Stimulated activated CD4-positive, alpha-beta T cell treated with anti-CD3 and anti-CD28 coated beads, Interleukin-1b, Interleukin-23, amount 100 ng/mL, for 1 hour (primary cell): ENCODE data around the gene GPI.

Source experiments
- DNase-seq, 2 donors: peaks; one replicate each; pipeline ENCODE4 v3.0.0-alpha.2; 2020; ENCODE audit warnings: low read depth in 2 of 2

Gene GPI

DNA sequence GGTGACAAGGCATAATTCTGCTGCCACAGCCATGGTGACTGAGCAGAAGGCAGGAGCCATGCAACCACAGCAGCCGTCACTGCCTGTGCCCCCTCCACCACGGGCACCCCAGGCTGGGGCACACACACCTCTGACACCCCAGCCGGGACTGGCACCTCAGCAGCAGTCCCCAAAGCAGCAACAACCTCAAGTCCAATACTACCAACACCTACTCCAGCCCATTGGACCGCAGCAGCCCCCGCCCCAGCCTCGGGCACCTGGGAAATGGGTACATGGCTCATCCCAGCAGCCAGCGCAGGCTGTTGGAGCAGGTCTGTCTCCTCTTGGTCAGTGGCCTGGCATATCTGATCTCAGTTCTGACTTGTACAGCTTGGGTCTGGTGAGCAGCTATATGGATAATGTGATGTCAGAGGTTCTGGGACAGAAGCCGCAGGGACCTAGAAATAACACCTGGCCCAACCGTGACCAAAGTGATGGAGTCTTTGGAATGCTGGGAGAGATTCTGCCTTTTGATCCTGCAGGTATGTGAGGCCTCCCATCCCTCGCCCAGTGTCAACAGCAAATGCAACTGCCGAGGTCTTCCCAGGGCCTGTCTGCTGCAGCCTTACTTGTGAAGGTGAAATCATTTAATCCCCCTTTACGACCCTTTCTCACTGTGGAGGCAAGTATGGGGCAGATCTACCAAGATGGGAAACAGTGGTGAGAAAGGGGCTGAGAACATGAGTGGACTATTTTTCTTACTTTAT is 22.9 kb upstream of the GPI start:
- no peak for DNase-seq

DNA sequence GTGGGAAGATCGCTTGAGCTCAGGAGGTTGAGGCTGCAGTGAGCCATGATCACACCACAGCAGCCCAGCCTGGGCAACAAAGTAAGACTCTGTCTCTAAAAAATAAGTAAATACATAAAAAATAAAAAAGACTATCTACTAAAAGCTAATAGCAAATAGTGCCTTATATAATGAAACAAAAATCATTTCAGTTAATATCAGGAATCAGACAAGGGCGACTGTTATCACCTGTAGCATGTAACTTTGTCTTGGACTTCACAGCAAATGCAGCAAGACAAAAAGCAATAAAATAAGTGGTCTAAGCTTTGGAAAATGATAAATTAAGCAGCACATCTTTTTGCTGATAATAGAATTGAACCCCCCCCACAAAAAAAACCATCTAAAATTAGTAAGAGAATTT is 21.2 kb upstream of the GPI start:
- DNase-seq = no peak

- DNase-seq = peak; percentile 31 to 60
Measured at GRCh38 chr19:34345947-34346351, 19.0 kb upstream of the GPI start.

DNA sequence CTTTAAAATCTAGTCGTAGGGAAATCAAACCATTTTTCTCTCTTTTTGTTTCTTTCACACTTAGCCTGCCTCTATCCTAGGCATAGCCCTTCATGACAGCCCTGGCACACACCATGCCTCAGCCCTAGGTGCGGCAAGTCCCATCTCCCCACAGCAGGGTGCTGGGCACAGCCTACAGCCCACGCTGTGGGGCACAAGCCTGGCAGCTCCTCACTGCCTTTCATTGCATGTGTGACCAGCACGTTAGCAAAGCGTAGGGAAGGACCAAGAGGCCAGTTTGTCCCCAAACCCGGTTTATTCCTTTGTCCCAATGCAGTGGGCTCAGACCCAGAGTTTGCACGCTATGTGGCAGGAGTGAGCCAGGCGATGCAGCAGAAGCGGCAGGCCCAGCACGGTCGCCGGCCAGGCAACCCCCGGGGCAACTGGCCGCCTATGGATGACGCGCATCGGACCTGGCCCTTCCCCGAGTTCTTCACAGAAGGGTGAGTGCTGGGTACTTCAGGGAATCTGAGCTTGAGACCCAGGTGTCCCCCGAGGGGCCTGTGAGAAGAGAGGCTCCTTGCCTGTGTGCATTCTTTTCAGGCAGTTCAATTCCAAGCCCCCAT is 17.3 kb upstream of the GPI start:
- no peak for DNase-seq

DNA sequence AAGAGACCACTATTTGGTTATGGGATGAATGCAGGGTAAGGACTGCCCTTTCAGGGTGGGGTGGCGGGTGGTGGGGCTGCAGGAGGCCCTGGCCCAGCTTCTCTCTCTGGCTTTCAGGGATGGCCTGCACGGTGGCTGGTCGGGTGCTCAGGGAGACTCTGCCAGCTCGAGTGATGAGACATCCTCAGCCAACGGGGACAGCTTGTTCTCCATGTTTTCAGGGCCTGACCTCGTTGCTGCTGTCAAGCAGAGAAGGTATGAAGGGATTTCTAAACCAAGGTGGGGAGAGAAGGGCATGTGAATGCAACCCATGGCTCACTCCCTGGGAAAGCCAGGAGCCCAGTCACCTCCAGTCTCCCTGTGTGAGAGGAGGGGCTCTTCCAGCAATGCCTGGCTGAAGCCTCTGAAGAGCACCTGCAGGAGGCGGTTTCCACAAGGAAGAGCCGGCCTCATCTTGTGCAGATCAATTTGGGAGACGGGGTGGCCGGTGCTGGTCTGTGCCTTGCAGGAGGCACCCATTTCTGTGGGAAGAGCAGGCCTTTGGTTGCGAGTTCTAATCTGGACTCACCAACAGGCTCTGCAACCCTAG is 16.0 kb upstream of the GPI start:
- DNase-seq = no peak

DNA sequence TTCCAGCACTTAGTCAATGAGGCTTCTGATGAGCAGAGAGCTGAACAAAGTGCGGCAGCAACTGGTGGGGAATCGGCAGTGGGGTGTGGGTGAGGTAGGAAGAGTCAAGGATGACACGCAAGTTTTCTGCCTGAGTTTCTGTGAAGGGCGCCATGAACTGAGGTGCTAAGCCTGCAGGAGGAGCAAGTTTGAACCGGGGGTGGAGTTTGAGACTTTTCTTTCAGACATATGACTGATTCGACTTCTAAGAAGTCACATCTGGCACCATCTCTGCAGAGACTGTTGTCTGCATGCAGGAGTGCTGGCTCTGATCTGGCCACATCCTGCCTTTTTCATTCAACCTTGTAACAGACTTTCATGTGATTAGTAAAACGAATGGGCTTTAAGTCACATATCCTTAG is 14.8 kb upstream of the GPI start:
- DNase-seq = peak in 1 of 2 donors; percentile 43

GRCh38 chr19:34351382-34351826 is 13.6 kb upstream of the GPI start:
- no peak for DNase-seq

DNA sequence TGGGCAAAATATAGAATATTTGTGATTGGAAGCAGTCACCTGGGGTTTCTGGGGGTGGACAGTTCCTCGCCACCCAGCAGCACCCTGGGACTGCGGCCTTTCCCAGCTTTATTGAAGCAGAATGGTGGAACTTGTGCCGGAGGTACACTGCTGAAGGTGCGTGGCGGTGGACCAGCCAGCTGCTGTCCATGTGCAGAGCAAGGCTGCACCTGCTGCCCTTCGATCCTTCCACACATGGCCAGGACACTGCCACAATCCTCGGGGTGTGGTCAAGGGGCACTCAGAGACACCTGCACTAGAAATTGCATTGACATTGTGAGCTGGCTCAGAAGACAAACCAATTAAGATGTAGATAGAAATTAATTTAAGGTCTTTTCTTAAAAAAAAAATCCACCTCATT is 11.4 kb upstream of the GPI start:
- DNase-seq = no peak

- no peak for DNase-seq
Measured at GRCh38 chr19:34355201-34355600, 9.8 kb upstream of the GPI start.

DNA sequence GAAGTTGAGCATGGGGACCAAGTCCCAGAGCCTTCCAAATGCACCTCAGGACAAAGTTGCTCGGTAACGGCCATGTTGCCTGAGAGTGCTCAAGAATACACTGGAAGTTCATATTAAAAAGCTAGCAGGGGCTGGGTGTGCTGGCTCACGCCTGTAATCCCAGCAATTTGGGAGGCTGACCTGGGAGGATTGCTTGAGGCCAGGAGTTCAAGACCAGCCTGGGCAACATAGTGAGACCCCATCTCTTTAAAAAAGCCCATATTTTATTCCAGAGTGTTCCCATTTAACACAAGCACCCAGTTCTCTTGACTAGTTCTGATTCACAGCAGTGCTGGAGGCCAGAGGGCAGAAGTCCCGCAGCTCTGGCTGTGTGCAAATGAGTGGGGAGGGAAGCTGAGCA is 8.1 kb upstream of the GPI start:
- no peak for DNase-seq

DNA sequence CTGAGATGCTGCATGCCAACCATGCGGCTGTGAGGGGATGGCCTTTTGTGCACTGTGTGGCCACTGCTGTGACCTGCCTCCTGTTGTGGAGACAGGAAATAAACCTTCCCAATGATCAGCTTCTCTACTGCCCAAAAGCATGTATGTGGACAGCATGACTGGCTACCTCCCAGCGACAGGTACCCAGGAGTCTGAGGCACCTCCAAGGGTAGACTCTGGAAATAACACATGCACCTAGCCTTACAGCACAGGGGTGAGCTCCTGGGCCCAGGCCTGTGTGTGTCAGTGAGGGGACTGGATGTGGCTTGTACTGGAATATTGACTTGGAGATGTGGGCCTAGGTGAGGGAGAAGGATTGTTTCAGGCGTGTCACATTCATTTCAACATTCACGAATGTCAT is 7.6 kb upstream of the GPI start:
- no peak for DNase-seq

DNA sequence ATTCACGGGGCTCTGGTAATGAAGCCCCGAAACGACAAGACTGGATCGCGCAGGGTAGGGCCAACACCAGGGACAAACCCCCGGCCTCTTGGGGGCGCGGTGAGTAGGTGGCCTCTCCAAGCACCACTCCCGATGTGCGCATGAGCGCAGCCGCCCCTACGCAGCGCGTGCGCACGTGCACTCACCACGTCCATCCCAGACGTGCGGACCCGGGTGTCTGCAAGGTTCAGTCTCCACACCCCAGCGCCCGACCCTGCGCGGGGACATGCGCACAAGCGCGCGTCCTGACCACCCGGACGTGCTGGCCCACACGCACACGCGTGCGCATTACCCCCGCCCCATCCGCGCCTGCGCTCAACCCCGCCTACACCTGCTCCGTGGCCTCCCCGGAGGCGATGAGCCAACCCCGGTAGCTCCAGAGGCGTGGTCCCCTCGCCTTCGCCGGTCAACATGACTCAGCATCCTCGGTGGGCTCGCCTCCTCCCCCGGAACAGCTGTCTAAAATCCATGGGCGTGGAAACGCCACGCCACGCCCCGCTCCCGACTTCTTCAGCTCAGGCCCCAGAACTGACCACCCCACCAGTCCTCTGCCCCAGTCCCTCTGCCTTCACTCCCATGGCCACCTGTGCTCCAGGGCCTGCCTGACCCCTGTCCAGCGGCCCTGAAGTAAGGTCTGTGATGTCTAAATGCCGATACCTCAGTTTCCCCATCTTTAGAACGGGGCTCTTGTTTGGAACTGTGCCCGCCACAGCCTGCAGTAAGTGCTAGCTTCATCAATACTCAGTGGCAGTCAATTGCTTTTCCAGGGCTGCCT is 5.6 kb upstream of the GPI start:
- DNase-seq = peak; percentile 91 to 93

- DNase-seq = no peak
Measured at GRCh38 chr19:34359954-34360315, 5.1 kb upstream of the GPI start.

- no peak for DNase-seq
Measured at GRCh38 chr19:34360354-34360909, 4.6 kb upstream of the GPI start.

DNA sequence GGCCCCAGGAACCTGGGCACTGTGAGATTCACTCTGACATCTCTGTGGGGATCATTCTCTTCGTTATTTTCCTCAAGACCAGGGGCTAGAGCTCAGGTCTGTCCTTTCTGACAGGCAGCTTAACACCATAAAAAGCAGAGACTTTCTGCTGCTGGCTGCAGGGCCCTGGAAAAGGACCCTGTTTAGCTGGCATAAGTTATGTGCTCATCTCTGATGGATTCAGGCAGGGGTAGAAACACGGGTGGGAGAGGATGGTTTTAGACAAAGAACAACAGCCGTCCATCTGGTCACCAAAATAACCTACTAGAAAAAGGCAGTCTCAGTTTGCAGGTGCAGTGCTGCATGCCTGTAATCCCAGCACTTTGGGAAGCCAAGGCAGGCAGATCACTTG is 2.3 kb upstream of the GPI start:
- no peak for DNase-seq

- DNase-seq = no peak
Measured at GRCh38 chr19:34363094-34363493, 1.9 kb upstream of the GPI start.

DNA sequence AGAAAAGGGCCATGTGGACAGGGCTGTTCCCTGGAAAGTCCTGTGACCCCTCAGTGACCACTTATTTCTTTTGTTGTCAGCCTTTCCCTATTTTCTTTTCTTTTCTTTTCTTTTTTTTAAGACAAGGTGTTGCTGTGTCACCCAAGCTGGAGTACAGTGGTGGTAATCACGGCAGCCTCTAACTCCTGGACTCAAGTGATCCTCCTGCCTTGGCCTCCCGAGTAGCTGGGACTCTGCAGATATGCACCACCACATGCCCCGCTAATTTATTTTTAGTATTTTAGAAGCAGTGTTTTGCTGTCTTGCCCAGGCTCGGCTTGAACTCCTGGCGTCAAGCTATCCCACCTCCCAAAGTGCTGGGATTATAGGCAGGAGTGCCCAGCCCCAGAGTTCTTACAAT is 1.1 kb upstream of the GPI start:
- DNase-seq = no peak

DNA sequence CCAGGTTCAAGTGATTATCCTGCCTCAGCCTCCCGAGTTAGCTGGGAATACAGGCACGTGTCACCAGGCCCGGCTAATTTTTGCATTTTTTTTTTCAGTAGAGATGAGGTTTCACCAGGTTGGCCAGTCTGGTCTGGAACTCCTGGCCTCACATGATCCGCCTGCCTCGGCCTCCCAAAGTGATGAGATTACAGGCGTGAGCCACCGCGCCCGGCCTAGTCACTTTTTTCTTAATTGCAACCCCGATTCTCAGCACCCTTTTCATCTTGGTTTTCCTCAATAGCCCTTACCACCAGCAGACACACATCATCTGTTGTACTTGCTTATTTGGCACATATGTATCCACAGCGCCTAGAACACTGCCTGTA is 550 bp upstream of the GPI start:
- DNase-seq = no peak

GRCh38 chr19:34365463-34366401 is 736 bp downstream of the GPI start:
- DNase-seq = no peak

GRCh38 chr19:34366738-34367623 is 2.0 kb downstream of the GPI start:
- no peak for DNase-seq
